Measurements from ENCODE around the gene KSR2. TPM values are rescaled to one million over a fixed set of nuclear protein-coding genes. Genes with fewer than 3 reads are reported as not detected.

The KSR2 gene
- polyA plus RNA-seq, 1 donor = 1.2 TPM

- DNase-seq = no peak
Observed at GRCh38 chr12:117622741-117623140, 346.0 kb downstream of the KSR2 start.

- DNase-seq = no peak
Observed at GRCh38 chr12:117622087-117622486, 346.7 kb downstream of the KSR2 start.

- DNase-seq = no peak
Observed at GRCh38 chr12:117607778-117608177, 361.0 kb downstream of the KSR2 start.

GRCh38 chr12:117606945-117607344, 361.8 kb downstream of the KSR2 start:
- DNase-seq = no peak

GRCh38 chr12:117606024-117606423, 362.8 kb downstream of the KSR2 start:
- DNase-seq = no peak

DNA sequence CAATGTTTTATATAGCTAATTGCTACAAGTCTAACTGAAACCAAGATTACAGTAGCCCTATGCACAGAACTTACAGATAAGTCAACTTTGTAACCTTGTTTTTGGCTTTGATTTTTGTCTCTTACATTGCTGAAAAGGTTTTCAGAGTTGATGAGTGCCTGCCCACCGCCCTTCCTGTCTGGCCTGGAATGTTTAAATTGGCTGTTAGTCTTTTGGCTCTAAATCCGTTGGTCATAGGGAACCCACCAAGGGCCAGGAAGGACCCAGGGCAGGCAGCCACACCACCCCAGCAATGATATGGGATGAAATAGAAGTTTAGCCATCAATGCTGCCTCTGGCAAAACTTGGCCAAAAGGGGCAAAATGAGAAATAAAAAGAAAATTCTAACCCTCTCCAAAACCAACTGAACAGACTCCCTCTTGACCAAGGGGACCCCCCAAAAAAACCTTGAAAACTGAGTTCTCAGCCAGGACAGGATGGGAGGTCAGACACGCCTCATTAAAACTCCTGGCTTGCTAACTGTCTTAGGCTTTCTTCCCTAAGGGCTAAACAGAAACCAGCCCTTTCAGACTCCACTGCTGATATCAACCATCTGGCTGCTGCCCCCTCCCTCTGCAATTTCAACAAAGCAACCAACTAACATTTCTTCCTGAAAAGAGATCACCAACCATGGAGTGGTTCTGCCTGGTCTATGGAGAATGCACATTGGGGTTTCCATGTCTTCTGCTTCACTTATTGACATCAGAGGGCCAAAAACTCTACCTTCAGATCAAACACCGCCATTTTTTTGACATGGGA, 365.3 kb downstream of the KSR2 start:
- DNase-seq = no peak

DNA sequence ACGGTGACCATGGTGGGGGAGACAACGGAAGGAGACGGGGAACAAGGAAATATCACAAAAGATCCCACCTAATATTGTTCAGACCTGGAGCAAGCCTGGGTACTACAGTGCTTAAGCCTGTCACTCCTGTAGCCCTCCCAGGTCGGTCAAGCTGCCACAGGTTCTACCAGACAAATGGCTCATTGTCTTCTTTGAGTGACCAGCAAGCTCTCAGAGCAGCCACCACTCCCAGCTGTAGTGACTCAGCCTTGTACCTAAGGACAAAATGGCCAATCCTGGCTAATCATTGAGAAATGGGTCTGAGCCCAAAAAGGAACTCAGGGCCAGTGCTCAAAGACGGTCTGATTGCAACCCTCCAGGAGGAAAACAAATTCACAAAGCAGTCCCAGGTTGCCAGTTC, 368.9 kb downstream of the KSR2 start:
- no peak for DNase-seq

DNA sequence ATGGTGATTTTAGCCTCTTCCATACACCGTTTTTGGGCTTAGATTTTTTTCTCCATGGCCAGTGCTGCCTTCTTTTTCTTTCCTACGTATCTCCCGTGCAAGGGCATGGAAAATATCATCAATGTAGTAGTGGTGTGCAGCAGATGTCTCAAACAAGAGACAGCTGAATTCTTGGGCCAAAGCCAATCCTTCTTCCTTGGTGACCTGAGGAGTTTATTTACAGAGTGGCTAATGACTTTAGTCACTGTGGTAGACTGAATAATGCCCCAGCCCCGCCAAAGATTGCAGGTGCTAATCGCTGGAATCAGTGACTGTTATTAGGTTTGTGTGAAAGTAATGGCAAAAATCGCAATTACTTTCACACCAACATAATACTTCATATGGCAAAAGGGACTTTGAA, 371.8 kb downstream of the KSR2 start:
- no peak for DNase-seq

DNA sequence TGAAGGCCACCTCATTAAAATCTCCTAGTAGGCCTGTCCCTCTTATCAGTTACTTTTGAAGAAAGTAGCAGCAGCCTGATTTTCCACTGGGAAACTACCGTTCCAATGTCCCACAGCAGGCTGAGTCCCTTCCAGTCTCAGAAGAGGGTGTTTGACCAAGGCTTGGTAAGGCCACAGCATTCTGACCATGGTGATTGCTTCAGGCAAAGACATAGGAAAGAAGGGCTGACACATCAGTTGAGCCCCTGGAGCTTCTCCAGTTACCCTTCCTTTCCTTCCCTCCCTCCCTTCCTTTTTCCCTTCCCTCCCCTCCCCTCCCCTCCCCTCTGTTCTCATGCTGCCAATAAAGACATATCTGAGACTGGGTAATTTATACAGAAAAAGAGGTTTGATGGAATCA, 373.0 kb downstream of the KSR2 start:
- DNase-seq = no peak

DNA sequence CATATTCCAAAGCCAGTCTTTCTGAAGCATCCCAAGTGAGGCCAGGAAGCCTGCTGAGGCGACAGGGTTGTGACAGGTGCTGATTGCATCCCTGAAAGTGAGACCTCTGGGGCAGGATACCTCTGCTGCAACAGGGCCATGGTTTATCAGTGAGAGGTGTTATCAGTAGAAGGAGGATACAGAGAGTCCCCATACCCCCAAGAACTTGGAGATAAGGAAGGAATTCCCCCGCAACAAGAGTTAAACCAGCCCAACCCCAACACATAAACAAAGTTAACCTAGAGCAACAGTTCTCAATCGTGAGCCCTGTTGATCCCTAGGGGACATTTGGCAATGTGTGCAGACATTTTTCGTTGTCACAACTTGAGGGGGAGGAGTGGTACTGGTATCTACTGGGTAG, 374.3 kb downstream of the KSR2 start:
- no peak for DNase-seq

GRCh38 chr12:117593815-117594400, 374.9 kb downstream of the KSR2 start:
- DNase-seq = no peak

- DNase-seq = no peak
Observed at GRCh38 chr12:117592588-117593305, 376.0 kb downstream of the KSR2 start.

DNA sequence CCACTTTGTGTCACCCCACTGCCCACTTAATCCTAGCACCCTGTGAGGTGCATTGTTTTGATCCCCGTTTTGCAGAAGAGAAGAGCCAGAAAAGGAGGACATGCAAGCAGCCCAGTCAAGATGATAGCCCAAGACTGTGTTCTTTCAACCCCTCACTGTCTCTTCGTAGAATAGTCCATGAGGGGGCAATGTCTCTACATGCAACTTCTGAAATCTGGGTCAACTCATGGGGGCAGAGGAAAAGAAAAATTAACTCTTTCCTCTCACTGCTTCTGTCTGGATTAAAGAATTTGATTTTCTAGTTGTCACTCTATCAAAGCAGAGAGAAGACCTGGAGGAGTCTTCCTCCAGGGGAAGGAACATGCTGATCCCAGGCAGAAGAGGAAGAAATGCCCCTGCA, 377.8 kb downstream of the KSR2 start:
- no peak for DNase-seq

DNA sequence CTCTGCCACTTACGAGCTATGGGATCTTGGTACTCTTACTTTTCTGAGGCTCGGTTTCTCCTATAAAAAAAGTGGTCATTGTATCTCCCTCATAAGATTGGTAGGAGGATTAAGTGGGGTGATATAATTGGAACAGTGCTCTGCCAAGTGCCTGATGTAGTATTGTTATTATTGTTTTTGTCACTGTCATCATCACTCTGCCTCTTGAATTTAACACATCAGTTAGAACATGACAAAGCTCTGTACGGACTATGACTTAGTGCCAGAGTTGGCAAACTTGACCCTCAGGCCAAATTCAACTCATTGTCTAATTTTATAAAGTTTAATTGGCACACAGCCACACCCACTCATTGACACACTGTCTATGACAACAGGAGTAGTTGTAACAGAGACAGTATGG, 378.4 kb downstream of the KSR2 start:
- DNase-seq = no peak

DNA sequence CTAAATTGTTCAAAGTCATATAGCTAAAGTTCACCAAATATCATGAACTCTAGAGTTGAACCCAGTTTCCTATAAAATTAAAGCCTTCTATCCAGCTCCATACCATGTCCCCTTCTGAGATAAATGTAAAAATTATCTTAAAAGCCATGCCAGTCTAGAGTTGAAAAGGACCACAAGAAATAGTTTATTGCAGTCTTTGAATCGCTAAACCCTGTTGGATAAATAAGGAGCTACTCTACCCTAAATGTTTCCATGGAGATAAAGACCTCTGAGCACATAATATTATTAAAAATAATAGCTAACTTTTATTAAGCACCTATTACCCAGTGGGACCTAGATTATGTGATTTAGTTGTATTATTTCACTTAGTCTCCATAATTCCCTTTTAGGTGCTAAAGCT, 379.8 kb downstream of the KSR2 start:
- no peak for DNase-seq

GRCh38 chr12:117587631-117588287, 381.0 kb downstream of the KSR2 start:
- peak; percentile 33 for DNase-seq

DNA sequence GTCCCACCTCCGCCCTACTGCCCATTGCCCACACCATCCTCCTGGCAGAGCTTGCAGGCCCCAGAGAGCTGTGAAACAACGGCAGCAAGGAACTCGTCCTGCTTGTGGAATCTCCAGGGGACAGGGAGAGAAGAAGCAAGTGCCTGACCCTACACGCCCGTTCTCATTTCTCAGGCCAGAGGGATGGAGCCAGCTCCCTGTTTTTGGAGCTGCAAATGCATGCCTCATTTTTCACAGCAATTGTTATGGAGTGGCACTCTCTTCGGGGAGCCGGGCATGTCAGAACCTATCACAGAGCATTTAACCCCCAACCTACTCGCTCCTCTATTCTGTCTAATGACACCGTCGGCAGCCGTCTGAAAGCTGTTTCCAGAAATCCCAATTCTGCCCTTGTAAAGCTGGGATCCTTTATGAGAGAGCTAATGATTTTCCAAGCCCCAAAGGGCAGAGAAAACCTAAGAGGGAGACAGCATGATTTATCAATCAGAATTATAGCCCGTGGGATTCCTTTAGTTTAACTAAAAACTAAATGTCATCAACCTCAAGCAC, 385.0 kb downstream of the KSR2 start:
- DNase-seq = no peak

- DNase-seq = no peak
Observed at GRCh38 chr12:117583092-117583491, 385.7 kb downstream of the KSR2 start.

- DNase-seq = no peak
Observed at GRCh38 chr12:117582135-117582784, 386.5 kb downstream of the KSR2 start.

- no peak for DNase-seq
Observed at GRCh38 chr12:117580718-117581062, 388.1 kb downstream of the KSR2 start.

DNA sequence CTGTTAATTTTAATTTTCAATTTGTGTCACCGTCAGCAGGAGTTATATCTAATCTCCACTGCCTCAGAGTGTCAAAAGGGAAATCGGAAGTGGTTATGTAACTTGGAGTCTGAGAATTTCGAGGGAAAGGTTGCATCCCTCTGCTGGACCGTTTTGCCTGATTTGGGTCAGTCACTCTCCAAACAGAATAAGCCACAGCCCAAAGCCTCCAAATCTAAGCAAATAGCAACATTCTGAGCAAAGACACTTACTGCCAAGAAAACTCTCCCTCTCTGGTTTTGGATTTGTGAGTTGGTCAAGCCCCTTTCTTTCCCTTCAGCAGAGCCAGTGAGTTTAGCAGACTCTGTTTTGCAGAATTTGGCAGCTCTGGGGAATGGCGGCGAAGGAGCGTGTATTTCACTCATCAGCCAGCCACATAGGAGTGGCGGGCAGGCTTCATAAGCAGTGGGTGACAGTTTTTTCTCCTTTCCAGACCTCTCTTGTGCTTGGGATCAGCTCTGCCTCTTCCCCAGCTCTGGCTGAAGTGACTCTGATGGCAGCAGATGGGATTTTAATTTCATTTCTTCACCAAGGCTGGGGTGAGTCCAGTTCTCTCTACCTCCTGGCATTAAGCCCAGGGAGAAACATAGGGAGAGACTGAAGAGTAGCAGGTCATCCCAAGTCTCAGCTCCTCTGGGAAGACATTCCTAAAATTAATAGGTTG, 388.6 kb downstream of the KSR2 start:
- DNase-seq = no peak
